HFF-Myc (cell line): ENCODE data around the gene PXDN.

Experiments used
- DNase-seq: peaks from one replicate; pipeline ENCODE4 v3.0.0-alpha.2; 2011; ENCODE audit warnings: low read depth; ENCODE audit errors: extremely low read depth
- H3K4me3 ChIP-seq: replicated peaks from 2 replicates; pipeline ENCODE4 v1.5.1; 2011; ENCODE audit warnings: low read depth, mild to moderate bottlenecking, control low read depth, low read length
- CTCF ChIP-seq: IDR thresholded peaks from 2 replicates; pipeline ENCODE4 v1.5.1; 2012; ENCODE audit warnings: mild to moderate bottlenecking, low read depth, low read length, control low read depth; ENCODE audit errors: missing control alignments

PXDN gene

GRCh38 chr2:1633936-1634587 is 110.3 kb downstream of the PXDN start:
- H3K4me3 ChIP-seq, result no peak overlapping the region
- no peak for TF ChIP-seq CTCF
- DNase-seq, result no peak

GRCh38 chr2:1633092-1633671 is 111.1 kb downstream of the PXDN start:
- no peak for DNase-seq
- no peak for TF ChIP-seq CTCF
- no peak overlapping the region for H3K4me3 ChIP-seq

- DNase-seq, result no peak
- TF ChIP-seq CTCF, result no peak
- H3K4me3 ChIP-seq, result no peak overlapping the region
Measured at GRCh38 chr2:1632510-1632909, 111.8 kb downstream of the PXDN start.

- DNase-seq, result no peak
- no peak overlapping the region for H3K4me3 ChIP-seq
- TF ChIP-seq CTCF, result no peak
Measured at GRCh38 chr2:1632002-1632348, 112.3 kb downstream of the PXDN start.

- H3K4me3 ChIP-seq, result no peak overlapping the region
- no peak for TF ChIP-seq CTCF
- DNase-seq, result no peak
Measured at GRCh38 chr2:1631292-1632001, 112.9 kb downstream of the PXDN start.

GRCh38 chr2:1628893-1629292 is 115.4 kb downstream of the PXDN start:
- TF ChIP-seq CTCF, result no peak
- DNase-seq, result no peak

More at GRCh38 chr2:1628893-1629292, 115.4 kb downstream of the PXDN start:
- no peak overlapping the region for H3K4me3 ChIP-seq
